DMS153 (cell line): ENCODE data around the gene LGALS7B.
A peak's percentile ranks its signal among the peaks of the same experiment; 100 is the strongest.
"Not testable (repeated sequence)": the region's sequence is repeated elsewhere in the genome, so short reads cannot be mapped to it uniquely, and the experiment has no call there.

Experiments
- DNase-seq: peaks from one replicate; lab custom pipeline; 2025; lab: John Stamatoyannopoulos, UW

The LGALS7B gene

GRCh38 chr19:38821230-38821825, 32.3 kb downstream of the LGALS7B start:
- not testable (repeated sequence) for DNase-seq

- DNase-seq: not testable (repeated sequence)
Observed at GRCh38 chr19:38825936-38826335, 36.9 kb downstream of the LGALS7B start.

GRCh38 chr19:38826856-38827551, 38.0 kb downstream of the LGALS7B start:
- no peak for DNase-seq

GRCh38 chr19:38829203-38829602, 40.2 kb downstream of the LGALS7B start:
- DNase-seq: not testable (repeated sequence)

- no peak for DNase-seq
Observed at GRCh38 chr19:38830039-38830733, 41.2 kb downstream of the LGALS7B start.

- peak; percentile 10 for DNase-seq
Observed at GRCh38 chr19:38831142-38831605, 42.2 kb downstream of the LGALS7B start.

- no peak for DNase-seq
Observed at GRCh38 chr19:38833092-38833425, 44.1 kb downstream of the LGALS7B start.

GRCh38 chr19:38834104-38834490, 45.1 kb downstream of the LGALS7B start:
- no peak for DNase-seq

- DNase-seq: no peak
Observed at GRCh38 chr19:38834590-38834989, 45.6 kb downstream of the LGALS7B start.

- DNase-seq: no peak
Observed at GRCh38 chr19:38836159-38836982, 47.4 kb downstream of the LGALS7B start.

GRCh38 chr19:38836983-38837626, 48.1 kb downstream of the LGALS7B start:
- no peak for DNase-seq

- no peak for DNase-seq
Observed at GRCh38 chr19:38837656-38838121, 48.7 kb downstream of the LGALS7B start.

GRCh38 chr19:38838208-38838985, 49.4 kb downstream of the LGALS7B start:
- DNase-seq: no peak

GRCh38 chr19:38838986-38839761, 50.2 kb downstream of the LGALS7B start:
- no peak for DNase-seq

- DNase-seq: no peak
Observed at GRCh38 chr19:38839816-38840582, 51.0 kb downstream of the LGALS7B start.

GRCh38 chr19:38840583-38840968, 51.6 kb downstream of the LGALS7B start:
- no peak for DNase-seq
